Cerebellar nuclear complex (tissue), 1 donor: ENCODE results near the gene P2RY4.
"Not testable (repeated sequence)": the region's sequence is repeated elsewhere in the genome, so short reads cannot be mapped to it uniquely, and the experiment has no call there.

Source experiments
- DNase-seq, 2 experiments: peaks; one replicate each; lab custom pipeline; 2025; lab: John Stamatoyannopoulos, UW

Gene P2RY4

DNA sequence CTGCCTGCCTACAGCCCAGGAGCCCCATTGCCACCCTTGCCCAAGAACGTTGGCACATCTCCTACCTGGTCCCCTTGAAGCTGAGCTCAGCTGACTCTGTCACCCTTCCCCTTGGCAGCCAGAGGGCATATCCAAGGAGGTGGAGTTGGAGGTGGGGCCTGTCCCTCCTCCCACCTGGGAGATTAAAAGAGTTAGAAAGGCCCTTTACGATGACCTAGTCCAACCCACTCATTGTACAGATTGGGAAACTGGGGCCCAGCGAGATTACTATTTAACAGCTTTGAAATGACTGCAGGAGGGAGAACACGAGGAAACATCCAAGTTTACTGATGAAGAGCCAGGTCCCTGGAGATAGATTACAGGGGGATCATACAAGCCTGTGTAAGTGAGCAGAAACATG, at the start of gene P2RY4:
Gene P2RY4 (minus strand): TSS at position 101 of the 400 bp plus-strand sequence. CDS start 580 bp downstream, outside the sequence.
- DNase-seq, result no peak

DNA sequence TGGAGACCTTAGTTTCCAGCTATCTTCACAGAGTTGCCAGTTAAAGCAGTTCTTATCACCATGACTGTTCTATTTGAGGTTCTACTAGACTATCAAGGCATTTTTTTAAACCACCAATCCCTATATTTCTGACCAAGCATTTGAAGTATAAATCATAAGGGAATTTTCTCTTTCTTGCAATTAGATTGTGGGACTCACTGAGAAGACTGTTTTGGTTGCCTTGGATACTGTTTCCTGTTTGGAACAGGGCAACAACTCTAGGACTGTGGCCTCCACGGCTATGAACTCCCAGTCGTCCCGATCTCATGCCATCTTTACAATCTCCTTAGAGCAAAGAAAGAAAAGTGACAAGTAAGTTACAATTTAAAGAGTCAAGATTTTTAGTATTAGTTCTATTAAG, 41.7 kb upstream of the P2RY4 start:
- DNase-seq, result no peak

DNA sequence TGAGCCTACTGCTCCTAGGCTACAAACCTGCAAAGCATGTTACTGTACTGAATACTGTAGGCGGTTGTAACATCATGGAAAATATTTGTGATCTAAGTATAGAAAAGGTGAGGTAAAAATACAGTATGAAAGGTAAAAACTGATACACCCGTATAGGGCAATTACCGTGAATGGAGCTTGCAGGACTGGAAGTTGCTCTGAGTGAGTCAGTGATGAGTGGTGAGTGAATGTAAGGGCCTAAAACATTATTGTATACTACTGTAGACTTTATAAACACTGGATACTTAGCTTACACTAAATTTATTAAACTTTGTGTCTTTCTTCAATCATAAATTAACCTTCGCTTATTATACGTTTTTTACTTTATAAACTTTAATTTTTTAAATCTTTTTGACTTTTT, 33.6 kb upstream of the P2RY4 start:
- no peak for DNase-seq

- no peak for DNase-seq
Measured at GRCh38 chrX:70292788-70293187, 32.8 kb upstream of the P2RY4 start.

- DNase-seq, result no peak
Measured at GRCh38 chrX:70289793-70290770, 30.1 kb upstream of the P2RY4 start, which contains the start of the genes KIF4A and PDZD11. TSS of gene KIF4A (plus strand) at chrX:70290104. CDS start at chrX:70290459, 355 bp downstream. TSS of gene PDZD11 (minus strand) at chrX:70289927. CDS start at chrX:70289341, 586 bp downstream.

DNA sequence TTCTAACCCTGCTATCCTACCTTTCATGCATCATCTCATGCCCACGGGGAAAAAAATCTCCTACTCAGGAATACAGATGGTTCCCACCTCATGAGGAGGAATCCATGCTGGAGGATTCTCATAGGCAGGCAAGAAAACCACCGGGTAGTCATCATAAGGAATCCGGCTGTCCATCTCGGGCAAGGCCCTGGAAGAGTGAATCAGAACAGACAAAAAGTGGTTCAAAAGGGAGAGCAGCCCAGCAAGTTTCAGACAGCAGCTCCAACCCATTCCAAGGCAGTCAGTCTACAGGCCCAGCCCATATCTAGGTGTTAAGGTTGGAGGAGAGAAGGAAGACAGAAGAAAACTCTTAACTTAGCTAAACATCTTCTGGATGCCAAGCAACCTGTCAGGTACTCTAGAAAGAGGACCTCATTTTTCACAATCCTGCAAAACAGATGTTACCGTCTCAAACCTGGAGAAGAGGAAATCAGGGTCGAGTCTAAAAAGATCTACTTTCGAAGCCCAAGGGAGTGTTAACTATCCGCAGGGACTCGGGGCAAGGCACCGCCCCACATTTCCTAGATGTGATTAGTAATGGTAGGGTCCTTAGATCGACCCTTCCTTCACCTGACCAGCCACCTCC, 29.3 kb upstream of the P2RY4 start:
- DNase-seq, result no peak

DNA sequence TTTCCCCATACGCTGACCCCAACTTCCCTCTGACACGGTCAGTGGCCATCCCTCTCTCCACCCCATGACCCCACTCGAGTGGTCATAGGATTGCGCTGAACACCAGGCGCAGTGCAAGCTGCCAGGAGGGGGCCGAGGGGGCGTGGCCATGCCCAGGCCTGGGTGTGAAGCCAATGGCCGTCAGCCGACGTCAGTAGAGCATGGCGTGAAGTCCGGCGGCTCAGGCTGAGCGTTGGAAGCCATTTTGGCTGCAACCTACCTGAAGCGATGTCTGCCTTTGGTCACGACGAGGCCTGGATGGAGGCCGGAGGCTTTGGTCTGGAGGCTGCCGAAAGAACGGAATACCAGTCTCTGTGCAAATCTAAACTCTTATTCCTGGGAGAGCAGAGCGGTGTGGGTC, 21.9 kb upstream of the P2RY4 start, which contains the start of gene RAB41:
Gene RAB41 (plus strand): TSS at position 222 of the 400 bp plus-strand sequence. CDS start 46 bp downstream, at position 268.
- no peak for DNase-seq

DNA sequence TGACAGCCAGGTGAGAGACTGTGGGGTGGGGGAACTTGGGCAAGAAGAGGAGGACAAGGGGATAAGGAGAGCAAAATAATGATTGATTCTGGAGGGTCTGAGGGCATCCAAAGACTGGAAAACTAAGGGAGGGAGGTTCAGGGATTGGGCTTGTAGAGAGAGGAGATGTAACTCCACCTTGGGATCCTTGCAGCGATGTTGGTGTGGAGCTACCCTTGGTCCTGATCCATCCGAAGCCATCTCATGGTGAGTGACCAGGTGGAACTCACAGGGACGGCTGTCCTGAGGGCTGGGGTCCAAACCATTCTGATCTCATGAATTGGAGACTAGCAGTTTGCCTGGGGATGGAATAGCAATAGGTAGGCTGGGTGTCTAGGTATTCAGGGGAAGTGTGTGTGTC, 20.6 kb upstream of the P2RY4 start:
- no peak for DNase-seq

DNA sequence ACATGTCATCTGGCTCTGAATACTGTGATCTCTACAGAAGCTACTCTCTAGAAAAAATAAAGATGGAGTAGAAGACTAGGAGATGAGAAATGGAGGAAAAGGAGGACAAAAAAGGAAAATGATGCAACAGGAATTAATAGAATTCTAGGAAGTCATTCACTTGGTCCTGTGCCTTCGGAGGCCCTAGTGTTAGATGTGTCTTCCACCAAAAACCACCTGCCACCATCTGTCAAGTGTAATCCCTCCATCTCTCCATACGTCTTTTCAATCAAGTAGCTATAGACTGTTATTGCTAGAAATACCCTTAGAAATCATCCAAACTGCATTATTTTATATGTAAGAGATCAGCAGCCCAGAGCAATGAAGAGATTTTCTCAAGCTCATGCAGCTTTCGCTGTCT, 19.1 kb upstream of the P2RY4 start:
- DNase-seq, result no peak

GRCh38 chrX:70274029-70274428, 14.0 kb upstream of the P2RY4 start:
- not testable (repeated sequence) for DNase-seq

DNA sequence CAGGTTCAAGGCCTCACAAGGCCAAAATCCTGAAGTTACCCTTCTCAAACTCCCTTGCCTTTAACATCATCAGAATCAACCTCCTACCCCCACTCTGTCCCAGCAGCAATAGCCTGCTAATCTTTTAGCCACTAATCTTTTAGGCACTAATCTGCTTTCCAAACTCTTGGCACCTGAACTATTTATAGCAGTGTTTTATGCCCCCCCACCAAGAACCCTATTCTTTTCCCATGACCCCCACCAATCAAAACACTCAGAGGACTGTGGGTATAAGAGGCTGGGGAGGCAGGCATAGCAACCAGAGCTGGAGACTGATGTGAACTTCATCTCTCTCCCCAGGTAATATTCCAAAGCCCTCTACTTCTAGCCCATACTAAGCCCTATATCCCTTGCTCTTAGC, 8.0 kb upstream of the P2RY4 start, which contains the start of gene ARR3:
Gene ARR3 (plus strand): TSS at position 301 of the 400 bp plus-strand sequence. CDS start 1,052 bp downstream, outside the sequence.
- DNase-seq, result no peak

DNA sequence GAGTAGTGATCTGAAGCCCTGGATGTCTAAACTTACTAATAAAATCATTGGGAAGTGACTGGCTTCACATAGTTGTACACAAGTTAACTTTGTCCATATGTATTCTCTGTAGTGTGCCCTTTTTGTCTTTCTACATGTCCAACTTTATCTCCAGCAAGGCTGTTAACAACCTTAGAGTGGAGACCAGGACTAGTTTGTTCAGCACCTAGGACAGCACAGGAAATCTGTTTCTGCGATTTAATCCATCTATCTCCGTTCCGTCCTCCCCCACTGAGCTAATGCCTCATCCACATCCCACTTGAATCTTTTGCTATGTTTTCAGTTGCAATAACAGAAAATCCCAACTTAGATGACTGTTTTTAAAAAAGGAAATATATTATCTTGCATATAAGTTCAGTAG, 4.8 kb upstream of the P2RY4 start:
- DNase-seq, result no peak

DNA sequence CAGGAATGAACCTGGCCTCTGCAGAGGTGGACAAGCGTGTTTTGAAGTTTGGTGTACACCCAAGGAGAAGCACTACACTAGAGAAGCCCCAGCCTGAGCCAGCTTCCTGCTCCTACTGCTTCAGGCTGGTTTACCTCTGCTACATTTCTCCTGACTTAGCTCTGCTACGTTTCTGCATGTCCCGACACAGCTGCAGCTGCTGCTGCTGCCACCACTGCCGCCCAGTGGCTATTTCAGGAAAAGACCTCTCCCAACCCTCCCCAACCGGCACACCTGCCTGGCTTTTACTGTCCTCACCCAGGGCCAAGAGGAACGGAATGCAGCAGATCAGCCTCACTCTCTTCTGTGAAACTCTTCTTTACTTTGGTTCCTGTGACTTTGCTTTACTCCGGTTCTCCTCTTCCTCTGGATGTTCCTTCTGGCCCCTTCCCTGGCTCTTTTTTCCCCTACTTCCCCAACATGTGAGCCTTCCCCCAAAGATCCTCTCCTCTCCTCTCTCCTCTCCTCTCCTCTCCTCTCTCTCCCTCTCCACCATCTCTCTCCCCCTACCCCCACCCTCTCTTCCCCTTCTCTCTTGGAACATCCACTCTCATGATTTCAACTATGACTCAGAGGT, 3.1 kb upstream of the P2RY4 start:
- no peak for DNase-seq

DNA sequence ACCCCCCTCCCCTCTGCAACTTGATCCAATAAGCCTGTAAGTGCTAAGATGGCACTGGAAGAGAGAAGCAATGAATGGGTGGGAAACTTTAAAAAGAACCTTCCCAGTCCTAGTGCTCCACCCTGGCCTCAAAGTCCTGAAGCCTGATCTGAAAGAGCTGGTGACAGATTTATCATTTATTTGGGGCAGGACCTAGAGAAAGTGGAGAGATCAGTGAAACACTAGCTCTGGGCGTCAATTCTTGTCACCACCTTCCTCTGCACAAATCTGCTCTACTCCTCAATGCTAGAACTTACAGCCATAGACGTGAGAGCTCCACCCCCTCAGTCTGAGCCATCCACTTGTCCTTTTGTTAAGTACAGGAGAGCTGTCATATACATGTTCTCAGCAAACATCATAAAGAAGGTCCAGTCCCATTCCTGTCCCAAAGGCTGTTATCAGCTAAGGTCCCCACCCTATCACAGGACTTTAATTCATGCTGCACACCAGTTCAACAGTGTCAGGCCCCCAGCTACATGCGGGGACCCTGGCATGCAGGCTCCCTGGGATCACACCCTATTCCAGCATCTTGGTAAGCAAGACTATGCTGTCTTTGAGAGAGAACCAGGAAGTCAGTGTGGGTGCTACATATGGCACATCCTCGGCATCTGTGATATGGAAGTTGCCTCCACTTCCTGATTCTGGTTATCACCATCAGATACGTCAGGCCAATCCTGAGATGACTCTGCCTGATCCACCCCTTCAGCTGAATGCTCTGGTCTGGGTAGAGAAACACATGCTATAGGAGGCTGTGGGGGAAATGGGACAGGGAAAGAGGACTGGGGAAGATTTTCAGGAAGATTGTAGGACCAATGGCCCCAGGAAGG, 2.3 kb downstream of the P2RY4 start:
- no peak for DNase-seq

DNA sequence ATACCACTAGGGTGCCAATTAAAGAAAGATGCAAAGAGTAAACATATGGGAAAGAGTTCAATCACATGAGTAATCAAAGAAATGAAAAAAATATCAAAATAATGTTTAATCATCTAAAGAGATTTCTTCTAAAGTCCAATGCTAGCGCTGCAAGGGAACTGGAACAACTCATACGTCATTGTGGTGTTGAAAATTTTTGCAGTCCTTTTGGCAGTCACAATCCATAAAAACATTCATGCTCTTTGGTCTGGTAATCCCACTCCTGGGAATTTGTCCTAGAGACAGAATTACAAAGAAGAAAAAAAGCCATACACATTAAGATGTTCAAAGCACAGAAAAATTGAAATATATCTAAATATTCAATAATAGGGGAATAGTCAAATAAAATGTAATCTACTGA, 4.6 kb downstream of the P2RY4 start:
- DNase-seq, result no peak

DNA sequence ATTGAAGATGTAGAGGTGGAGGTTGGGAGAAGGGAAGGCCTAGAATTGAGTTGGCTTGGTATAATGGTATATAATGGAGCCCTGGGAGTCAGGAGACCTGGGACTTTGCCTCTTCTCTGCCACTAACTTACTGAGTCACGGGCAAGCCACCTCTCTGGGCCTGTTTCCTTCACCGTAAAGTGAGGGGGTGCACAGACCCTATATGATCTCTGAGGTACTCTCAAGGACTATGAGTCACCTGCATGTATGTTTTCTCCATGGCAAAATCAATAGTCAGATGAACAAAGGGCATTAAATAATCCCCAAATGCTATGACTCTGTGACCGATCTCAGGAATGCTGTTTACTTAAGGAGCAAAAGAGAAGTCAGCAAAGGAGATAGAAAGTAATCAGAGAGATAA, 5.1 kb downstream of the P2RY4 start:
- no peak for DNase-seq

- no peak for DNase-seq
Measured at GRCh38 chrX:70254063-70254400, 6.0 kb downstream of the P2RY4 start.

DNA sequence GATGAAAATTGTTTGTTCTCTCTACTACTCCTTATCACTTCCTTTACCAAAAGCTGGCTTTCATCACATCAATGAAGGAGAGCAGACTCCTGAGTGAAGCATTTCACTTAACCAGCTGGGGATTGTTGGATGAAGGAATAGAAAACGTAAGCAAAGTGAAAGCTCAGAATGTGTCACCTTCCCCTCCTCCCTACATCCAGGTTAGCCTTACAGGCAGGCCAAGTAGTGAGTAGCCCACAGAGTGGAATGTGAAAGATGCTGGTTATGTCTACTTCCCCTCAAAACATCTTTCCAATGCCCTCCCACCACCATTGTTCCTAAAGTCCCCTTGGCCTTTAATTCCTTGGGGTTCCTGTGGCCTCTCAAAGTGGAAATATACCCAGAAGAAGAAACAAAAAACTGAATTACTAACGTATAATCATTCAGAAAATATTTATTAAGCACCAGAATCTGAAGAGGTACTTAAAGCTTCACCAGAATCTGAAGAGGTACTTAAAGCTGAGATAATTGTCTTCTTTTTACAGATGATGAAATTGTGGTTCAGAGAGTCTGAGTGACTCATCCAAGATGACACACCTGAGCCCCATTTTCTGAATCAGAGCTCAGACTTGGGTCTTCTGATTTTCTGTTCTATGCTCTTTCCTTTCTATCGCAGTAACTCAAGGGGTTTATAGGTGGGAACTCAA, 6.5 kb downstream of the P2RY4 start:
- DNase-seq, result no peak

DNA sequence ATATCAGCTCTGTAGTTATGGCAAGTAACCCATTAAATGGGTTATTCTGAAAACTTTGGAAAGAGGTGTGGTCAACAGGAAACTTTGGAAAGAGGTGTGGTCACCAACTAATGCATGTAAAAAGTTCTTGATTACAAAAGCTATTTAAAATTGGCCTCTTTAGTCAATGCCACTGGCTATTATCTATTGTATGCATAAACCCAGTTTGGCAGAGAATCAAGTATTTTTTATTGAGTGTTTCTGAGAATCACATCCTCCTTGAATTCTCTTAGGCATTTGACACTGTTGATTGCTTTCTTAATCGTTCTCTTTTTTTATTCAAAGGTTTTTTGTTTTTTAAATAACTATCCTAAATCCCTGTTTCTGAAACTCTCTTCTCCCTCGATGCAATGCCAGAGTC, 7.5 kb downstream of the P2RY4 start:
- no peak for DNase-seq

DNA sequence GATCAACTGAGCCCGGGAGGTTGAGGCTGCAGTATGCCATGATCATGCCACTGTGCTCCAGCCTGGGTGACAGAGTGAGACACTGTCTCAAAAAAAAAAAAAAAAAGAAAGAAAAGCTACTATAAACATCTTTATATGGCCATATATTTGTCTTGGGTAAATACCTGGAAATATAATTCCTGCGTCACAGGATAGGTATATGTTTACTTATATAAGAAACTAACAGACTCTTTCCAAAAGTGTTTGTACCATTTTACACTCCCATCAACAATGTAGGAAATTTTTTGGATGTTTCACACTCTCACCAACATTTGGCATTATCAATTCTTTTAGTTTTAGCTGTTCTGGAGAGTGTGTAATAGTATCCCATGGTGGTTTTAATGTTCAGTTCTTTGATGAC, 12.8 kb downstream of the P2RY4 start:
- DNase-seq, result no peak

- DNase-seq, result no peak
Measured at GRCh38 chrX:70244881-70245280, 15.1 kb downstream of the P2RY4 start.
